SIG-M5 (cell line): ENCODE data around the gene CAPG.
"Not testable (repeated sequence)": the region's sequence is repeated elsewhere in the genome, so short reads cannot be mapped to it uniquely, and the experiment has no call there.

Experiments used
- DNase-seq: peaks from one replicate; lab custom pipeline; 2025; lab: John Stamatoyannopoulos, UW

CAPG gene

DNA sequence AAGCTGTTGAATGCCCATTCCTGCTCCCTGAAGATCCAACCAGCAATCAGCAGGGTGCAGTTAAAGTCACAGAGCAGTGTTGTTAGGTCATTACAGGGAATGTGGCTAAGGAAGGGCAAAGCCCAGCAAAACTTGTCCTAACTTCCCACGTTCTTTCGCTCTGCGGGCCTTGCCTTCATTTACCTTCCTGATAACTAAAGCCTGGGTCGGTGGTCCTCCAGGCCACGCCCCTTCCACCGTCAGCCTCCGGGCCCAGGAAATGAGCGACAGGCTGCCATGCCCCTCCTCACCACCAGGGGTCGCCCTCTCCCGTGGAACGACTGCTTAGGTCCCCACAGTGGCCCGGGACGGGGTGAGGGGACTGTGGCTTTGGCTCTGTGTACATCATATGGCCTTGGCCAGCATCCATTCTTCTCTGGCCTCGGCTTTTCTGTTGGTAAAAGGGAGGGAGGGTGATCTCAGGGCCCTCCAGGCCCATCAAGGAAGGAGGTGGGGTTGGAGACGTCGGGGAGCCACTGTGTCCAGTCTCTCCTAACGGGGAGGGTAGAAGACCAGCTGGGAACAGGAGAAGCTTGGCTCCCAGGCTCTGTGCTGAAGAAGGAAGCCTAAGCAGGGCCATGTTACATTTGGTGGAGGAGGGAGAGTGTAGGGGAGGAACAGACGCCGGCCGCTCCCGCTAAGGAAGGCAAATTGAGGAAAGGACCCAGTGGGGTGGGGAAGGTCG is 10.5 kb upstream of the CAPG start:
- DNase-seq: no peak

GRCh38 chr2:85419009-85419675 is 9.0 kb upstream of the CAPG start:
- DNase-seq: no peak

DNA sequence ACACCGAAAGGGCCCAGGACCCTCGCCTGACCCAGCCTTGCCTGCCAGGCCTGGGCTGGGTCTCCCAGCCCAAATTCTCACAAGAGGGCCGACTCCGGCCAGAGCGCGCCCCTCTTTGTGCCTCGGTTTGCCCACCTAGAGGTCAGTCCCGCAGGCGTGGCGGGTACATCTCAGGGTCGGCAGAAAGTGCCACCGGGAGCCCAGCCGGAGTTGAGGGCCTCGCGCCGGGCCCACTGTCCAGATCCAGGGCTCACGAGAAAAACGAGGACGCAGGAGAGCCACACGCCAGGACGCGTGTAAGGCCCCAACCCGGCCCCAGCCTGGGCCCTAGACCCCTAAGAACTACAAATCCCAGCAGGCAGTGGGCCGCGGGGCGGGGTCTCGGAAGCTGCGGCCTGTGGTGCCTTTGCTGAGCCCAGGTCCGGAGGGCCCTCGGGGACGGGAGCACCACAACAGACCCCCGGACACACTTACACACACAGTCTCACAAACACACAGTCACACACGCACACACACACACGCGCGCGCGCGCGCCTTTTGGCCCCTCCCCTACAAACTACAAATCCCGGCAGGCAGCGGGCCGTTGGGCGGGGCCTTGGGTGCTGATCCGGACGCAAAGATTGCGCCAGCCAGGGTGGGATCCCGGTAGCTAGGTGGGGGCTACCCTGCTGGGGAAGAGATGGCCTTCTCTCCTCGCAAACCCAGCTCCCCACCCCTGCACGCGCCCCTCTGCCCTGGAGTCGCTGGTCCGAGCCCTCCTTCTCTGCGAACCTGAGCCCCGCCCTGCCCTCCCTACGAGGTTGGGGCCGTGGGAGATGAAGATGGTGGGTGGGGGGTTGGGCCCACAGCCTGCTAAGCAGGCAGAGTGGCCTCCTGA is 8.2 kb upstream of the CAPG start, which contains the start of gene SH2D6:
TSS of gene SH2D6 (plus strand) at position 583 of the 877 bp plus-strand sequence. CDS start 10,752 bp downstream, outside the sequence.
- DNase-seq: no peak

- DNase-seq: no peak
Measured at GRCh38 chr2:85415980-85416650, 5.9 kb upstream of the CAPG start.

GRCh38 chr2:85414761-85415553 is 4.8 kb upstream of the CAPG start:
- DNase-seq: no peak

- not testable (repeated sequence) for DNase-seq
Measured at GRCh38 chr2:85414421-85414759, 4.2 kb upstream of the CAPG start.

DNA sequence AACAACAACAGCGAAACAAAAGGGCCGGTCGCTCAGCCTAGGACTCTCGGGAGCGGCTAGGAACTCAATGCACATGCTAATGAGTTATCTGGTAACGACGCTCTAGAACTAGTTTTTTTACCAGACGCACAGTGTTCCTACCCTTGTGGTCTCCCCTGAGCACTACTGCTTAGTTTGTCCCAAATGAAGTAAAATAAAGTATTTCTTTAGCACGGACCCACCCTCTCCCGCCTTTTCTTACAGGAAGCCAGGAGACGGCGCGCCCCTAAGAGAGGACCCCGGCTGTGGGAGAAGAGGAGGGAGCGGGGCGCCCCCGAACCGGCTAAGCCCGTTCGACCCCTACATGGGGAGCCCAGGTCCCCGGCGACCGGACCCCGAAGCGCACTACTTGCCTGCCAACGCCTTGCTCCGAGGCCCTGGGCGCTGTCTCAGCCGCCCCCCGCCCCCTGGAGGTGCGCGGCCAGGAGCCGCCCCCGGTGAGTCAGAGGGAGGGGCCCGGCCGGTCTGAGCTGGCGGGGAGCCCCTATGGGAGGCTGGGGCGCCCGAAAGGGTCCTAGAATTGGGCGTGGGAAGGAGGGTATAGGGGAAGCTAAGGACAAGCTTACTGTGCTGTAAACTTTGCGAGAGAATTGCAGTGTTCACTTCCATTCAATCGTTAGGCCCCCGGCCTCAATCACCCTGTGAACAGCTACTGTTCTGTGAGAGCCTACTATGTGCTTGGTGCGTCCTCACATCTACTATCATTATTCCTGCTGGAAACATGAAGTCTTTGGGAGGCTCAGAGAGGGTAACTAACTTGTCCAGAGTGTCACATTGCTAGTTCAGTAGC is 3.6 kb upstream of the CAPG start:
- DNase-seq: no peak

- no peak for DNase-seq
Measured at GRCh38 chr2:85411405-85411748, 1.2 kb upstream of the CAPG start.

DNA sequence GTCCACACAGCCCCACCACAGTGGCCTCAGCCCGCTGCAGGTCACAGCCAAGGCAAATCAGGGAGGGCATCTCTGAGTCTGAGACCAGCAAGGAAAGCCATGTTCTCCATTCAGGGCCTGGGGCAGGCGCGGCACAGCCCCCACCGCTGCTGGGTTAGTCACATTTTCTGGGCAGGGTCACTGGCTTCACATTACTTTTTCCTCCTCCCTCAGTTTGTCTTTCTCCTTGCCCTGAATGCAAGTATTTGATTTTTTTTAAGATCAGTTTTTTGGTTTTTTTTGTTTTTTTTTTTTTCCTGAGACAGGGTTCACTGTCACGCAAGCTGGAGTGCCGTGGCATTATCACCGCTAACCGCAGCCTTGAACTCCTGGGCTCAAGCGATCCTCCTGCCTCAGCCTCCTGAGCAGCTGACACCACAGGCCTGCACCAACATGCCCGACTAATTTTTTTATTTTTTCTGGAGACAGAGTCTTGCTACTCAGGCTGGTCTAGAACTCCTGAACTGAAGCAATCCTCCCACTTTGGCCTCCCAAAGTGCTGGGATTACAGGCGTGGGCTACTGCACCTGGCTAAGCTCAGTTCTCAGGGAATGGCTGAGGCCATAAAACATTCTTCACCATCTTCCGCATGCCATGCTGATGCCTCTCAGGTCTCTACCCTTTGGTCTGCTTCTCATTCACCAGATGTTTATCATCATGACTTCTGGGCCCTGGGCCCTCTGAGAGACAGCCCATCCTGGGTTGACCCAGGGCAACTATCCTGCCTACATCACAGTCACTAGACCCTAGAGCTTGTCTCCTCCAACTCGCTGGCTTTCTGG is 628 bp upstream of the CAPG start:
- no peak for DNase-seq

DNA sequence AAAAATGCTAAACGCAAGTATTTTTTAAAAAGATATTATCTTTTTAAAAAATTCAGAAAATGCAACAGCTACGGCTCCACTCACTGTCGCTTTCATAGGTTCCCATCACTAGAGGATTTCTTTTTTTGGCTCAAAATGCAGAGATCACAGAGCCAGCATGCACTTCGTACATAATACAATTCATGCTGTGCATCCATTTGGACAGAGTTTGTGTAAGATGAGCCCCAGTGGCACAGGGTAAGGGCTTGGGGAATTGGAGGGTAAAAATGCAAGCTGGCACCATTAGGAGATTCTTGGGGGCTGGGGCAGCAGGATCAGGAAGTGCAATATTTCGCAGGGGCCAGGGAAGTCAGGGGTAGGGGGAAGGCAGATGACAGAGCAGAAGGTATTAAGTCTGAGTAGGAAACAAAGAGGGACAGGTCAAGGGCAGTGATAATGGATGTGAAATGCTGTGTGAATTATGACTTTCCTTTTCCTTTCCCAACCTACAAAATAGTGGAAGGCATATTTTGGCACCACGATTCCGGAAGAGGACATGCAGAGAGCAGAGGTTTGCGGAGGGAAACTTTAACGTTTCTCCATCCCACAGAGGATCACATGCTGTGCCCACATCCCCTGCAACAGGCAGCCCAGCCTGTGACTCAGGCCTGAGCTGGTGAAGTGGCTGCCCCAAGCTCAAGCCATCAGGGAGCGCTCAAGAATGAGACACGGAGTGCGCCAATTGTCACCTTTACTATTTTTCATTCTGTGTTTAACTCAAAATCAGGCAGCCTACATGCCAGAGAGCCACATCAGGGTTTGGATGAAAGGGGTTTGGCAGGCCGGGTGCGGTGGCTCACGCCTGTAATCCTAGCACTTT is 4.7 kb downstream of the CAPG start:
- DNase-seq: peak; percentile 81

- DNase-seq: no peak
Measured at GRCh38 chr2:85401844-85402243, 8.3 kb downstream of the CAPG start.

- no peak for DNase-seq
Measured at GRCh38 chr2:85401464-85401805, 8.7 kb downstream of the CAPG start.

GRCh38 chr2:85400541-85401463 is 9.4 kb downstream of the CAPG start:
- no peak for DNase-seq

- no peak for DNase-seq
Measured at GRCh38 chr2:85400023-85400422, 10.1 kb downstream of the CAPG start.

DNA sequence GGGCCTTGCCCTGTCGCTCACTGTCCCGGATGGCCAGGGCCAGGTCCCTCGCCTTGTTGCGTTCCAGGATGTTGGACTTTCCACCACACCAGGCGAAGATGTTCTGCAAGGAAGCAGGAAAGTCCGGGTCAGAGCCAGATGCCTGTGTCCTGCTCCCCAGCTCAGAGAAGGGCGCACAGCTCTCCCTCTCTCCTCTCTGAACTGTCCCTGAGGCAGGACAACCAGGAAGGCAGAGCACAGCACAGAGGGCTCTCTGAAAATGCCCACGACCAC is 11.0 kb downstream of the CAPG start:
- DNase-seq: no peak

DNA sequence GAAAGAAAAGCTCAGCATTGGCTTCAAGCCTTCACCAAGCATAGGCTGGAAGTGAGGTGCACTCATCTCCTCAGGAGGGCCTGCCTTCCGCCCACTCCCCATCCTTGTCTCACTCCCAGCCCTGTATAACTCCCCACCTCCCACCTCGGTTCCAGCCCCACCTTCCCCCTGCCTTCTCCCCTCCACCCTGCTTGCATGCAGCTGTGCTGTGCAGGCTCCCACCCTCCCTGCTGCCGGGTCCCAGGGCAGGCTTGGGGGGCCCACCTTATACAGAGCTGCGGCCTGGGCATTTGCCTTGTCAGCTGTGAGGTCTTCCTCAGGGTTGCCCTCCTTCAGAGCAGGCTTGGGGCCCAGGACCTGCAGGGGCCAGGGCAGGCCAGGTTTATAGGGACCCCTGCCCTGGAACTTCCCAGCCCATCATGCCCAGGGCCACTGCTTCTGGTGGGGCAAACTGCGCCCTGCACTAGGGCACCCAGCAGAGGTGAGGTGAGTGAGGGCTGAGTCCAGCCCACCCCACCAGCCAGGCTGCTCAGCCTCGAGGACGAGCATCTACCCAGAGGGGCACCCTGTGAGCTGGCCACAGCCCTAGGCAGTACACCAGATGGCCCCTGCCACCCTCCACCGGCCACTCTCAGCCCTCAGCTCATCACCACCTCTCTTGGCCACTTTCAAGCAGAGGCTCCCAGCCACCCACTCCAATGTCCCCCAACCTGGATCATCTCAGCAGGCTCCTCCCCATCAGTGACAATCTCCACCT is 11.6 kb downstream of the CAPG start:
- DNase-seq: no peak

GRCh38 chr2:85397925-85398331 is 12.2 kb downstream of the CAPG start:
- DNase-seq: no peak
